HCT116 (cell line): Measurements from ENCODE around the gene PRR36. TPM values are rescaled to one million over a fixed set of nuclear protein-coding genes. Genes with fewer than 3 reads are reported as not detected.

Experiments used
- ATAC-seq: fragments of 200-7000 bp; cut with Tn5 transposase; 2 replicates; pipeline ENCODE4 v1.9.1; 2020; ENCODE audit warnings: mild to moderate bottlenecking, moderate library complexity
- BruUV-seq: library from RNA; stranded (reverse); fragments of 400-500 nt; replicated peaks from 2 replicates; lab custom pipeline; 2021; lab: Mats Ljungman, UMichigan
- CTCF ChIA-PET: fragments of 300-600 bp; sonication (Branson Sonifier 250); formaldehyde crosslinking; loops from one replicate; lab custom pipeline; 2021; ENCODE audit warnings: antibody characterized with exemption; lab: Charles Lee
- POLR2A ChIA-PET: fragments of 300-600, 350-600 bp; sonication (Branson Sonifier 250); formaldehyde crosslinking; loops from one replicate; lab custom pipeline; 2021; ENCODE audit warnings: antibody characterized with exemption; lab: Charles Lee
- RAD21 ChIA-PET, 2 experiments: fragments of 300-600 bp; sonication (Branson Sonifier 250); formaldehyde crosslinking; loops; one replicate each; lab custom pipeline; 2023; ENCODE audit warnings: low total read pairs in 2 of 2; ENCODE audit not compliant: uncharacterized antibody in 2 of 2, unreplicated experiment in 2 of 2, low non-redundant PET in 1 of 2; lab: Charles Lee
- DNase-seq: peaks from one replicate; pipeline ENCODE4 v3.0.0-alpha.2; 2010; ENCODE audit warnings: low read depth, low spot score
- H2AFZ ChIP-seq: fragments of 200-600 bp; shearing (Covaris generic), sonication (generic); 2 replicates; pipeline ENCODE4 v1.6.1; 2017; ENCODE audit warnings: low read depth, mixed run types, mixed read lengths, antibody characterized with exemption, low read length; ENCODE audit not compliant: poor library complexity, severe bottlenecking
- H3K27ac ChIP-seq: 2 replicates; pipeline ENCODE4 v1.5.1; 2012; ENCODE audit warnings: low read depth, low read length
- H3K27me3 ChIP-seq: fragments of 200-600 bp; sonication (generic); 2 replicates; pipeline ENCODE4 v1.6.1; 2016; ENCODE audit warnings: mixed run types, low read length, mixed read lengths; ENCODE audit not compliant: insufficient read depth
- H3K36me3 ChIP-seq, 2 experiments: fragments of 200-500 bp in 1 of 2; fragments of 200-600 bp in 1 of 2; sonication (Bioruptor generic) in 1 of 2; sonication (generic) in 1 of 2; 2 replicates each; pipeline versions ENCODE4 v1.5.1 to v1.6.1; 2014 to 2016; ENCODE audit warnings: low read length in 2 of 2, inconsistent platforms in 1 of 2, mixed read lengths in 1 of 2, mixed run types in 1 of 2; ENCODE audit not compliant: insufficient read depth in 2 of 2, control insufficient read depth in 1 of 2
- H3K4me1 ChIP-seq, 2 experiments: fragments of 200-600 bp in 1 of 2; sonication (generic) in 1 of 2; 2 replicates each; pipeline versions ENCODE4 v1.5.1 to v1.6.1; 2012 to 2017; ENCODE audit warnings: low read length in 2 of 2, inconsistent platforms in 1 of 2, mild to moderate bottlenecking in 1 of 2, mixed read lengths in 1 of 2, mixed run types in 1 of 2, moderate library complexity in 1 of 2; ENCODE audit not compliant: insufficient read depth in 2 of 2, control insufficient read depth in 1 of 2
- H3K4me2 ChIP-seq: fragments of 200-600 bp; sonication (generic); 2 replicates; pipeline ENCODE4 v1.6.1; 2017; ENCODE audit warnings: mixed run types, low read length, mixed read lengths
- H3K4me3 ChIP-seq, 2 experiments: fragments of 200-600 bp in 1 of 2; sonication (generic) in 1 of 2; replicated peaks in 1 of 2; 2 replicates each; pipeline ENCODE4 v1.5.1; 2011 to 2016; ENCODE audit warnings: low read length in 2 of 2, control low read depth in 1 of 2, low read depth in 1 of 2, mild to moderate bottlenecking in 1 of 2, mixed read lengths in 1 of 2, mixed run types in 1 of 2
- H3K79me2 ChIP-seq: fragments of 200-600 bp; sonication (generic); 2 replicates; pipeline ENCODE4 v1.6.1; 2017; ENCODE audit warnings: mild to moderate bottlenecking, mixed run types, low read length, moderate library complexity, mixed read lengths; ENCODE audit not compliant: insufficient read depth
- H3K9ac ChIP-seq: fragments of 200-600 bp; sonication (generic); 2 replicates; pipeline ENCODE4 v1.6.1; 2016; ENCODE audit warnings: low read length, mixed read lengths
- H3K9me2 ChIP-seq: fragments of 200-600 bp; sonication (generic), shearing (Covaris generic); 2 replicates; pipeline ENCODE4 v1.6.1; 2017; ENCODE audit warnings: mixed run types, mild to moderate bottlenecking, moderate library complexity; ENCODE audit not compliant: insufficient read depth
- H3K9me3 ChIP-seq, 2 experiments: fragments of 200-500 bp in 1 of 2; fragments of 200-600 bp in 1 of 2; sonication (Bioruptor generic) in 1 of 2; sonication (generic) in 1 of 2; 2 replicates each; pipeline ENCODE4 v1.6.1; 2014 to 2017; ENCODE audit warnings: low read length in 2 of 2, mixed read lengths in 2 of 2, inconsistent platforms in 1 of 2, low read depth in 1 of 2, mild to moderate bottlenecking in 1 of 2, mixed run types in 1 of 2, moderate library complexity in 1 of 2; ENCODE audit not compliant: control insufficient read depth in 1 of 2, insufficient read depth in 1 of 2
- H4K20me1 ChIP-seq: fragments of 200-600 bp; sonication (generic), shearing (Covaris generic); 2 replicates; pipeline ENCODE4 v1.6.1; 2017; ENCODE audit warnings: mixed run types, mild to moderate bottlenecking, moderate library complexity; ENCODE audit not compliant: insufficient read depth
- ATF3 ChIP-seq: IDR thresholded peaks from 2 replicates; pipeline ENCODE4 v1.6.1; 2012
- CBX3 ChIP-seq: IDR thresholded peaks from 2 replicates; pipeline ENCODE4 v1.6.1; 2012; ENCODE audit warnings: low read depth
- CTCF ChIP-seq, 3 experiments: fragments of 200-600 bp in 1 of 3; sonication (generic) in 1 of 3; IDR thresholded peaks in 2 of 3; conservative IDR thresholded peaks in 1 of 3; 2 replicates each; pipeline ENCODE4 v1.5.1; 2012 to 2017; ENCODE audit warnings: low read depth in 2 of 3, low read length in 2 of 3, antibody characterized with exemption in 1 of 3, borderline replicate concordance in 1 of 3, control low read depth in 1 of 3, mild to moderate bottlenecking in 1 of 3, mixed read lengths in 1 of 3, mixed run types in 1 of 3, moderate library complexity in 1 of 3; ENCODE audit not compliant: insufficient read depth in 1 of 3
- EZH2phosphoT487 ChIP-seq: fragments of 200-600 bp; IDR thresholded peaks from 2 replicates; pipeline ENCODE4 v1.6.1; 2018; ENCODE audit warnings: antibody characterized with exemption, borderline replicate concordance
- FOSL1 ChIP-seq: IDR thresholded peaks from 2 replicates; pipeline ENCODE4 v1.6.1; 2012; ENCODE audit warnings: low read depth
- POLR2A ChIP-seq: IDR thresholded peaks from 2 replicates; pipeline ENCODE4 v1.7.0; 2011; ENCODE audit warnings: borderline replicate concordance; ENCODE audit not compliant: insufficient read depth, insufficient read length; ENCODE audit errors: extremely low read depth
- POLR2AphosphoS5 ChIP-seq: IDR thresholded peaks from 2 replicates; pipeline ENCODE4 v1.6.1; 2011; ENCODE audit warnings: mild to moderate bottlenecking, low read depth, low read length, moderate library complexity
- SIN3A ChIP-seq: IDR thresholded peaks from 2 replicates; pipeline ENCODE4 v1.6.1; 2012; ENCODE audit warnings: low read depth
- SP1 ChIP-seq: IDR thresholded peaks from 2 replicates; pipeline ENCODE4 v1.6.1; 2012; ENCODE audit warnings: low read depth
- YY1 ChIP-seq: IDR thresholded peaks from 2 replicates; pipeline ENCODE4 v1.6.1; 2011; ENCODE audit warnings: low read length, low read depth, moderate library complexity, mild to moderate bottlenecking; ENCODE audit not compliant: insufficient replicate concordance; ENCODE audit errors: extremely low read depth
- ZBTB33 ChIP-seq: IDR thresholded peaks from 2 replicates; pipeline ENCODE4 v1.6.1; 2011; ENCODE audit warnings: mild to moderate bottlenecking, low read length, moderate library complexity; ENCODE audit not compliant: insufficient replicate concordance; ENCODE audit errors: extremely low read depth
- ZFX ChIP-seq: fragments of 450-650 bp; IDR thresholded peaks from 2 replicates; pipeline ENCODE4 v1.6.1; 2017
- intact Hi-C: fragments of 100-400 bp; cut with micrococcal nuclease; formaldehyde crosslinking; loops from 2 replicates; pipeline ENCODE4 v1.10.0; 2022
- total RNA-seq: library from RNA; stranded (reverse); gene quantifications from one replicate; pipeline ENCODE4 v1.2.1, GENCODE V29; 2021; ENCODE audit not compliant: unreplicated experiment

Gene PRR36
- total RNA-seq, 1 experiment from 2014 or later, result 7.5 TPM

DNA sequence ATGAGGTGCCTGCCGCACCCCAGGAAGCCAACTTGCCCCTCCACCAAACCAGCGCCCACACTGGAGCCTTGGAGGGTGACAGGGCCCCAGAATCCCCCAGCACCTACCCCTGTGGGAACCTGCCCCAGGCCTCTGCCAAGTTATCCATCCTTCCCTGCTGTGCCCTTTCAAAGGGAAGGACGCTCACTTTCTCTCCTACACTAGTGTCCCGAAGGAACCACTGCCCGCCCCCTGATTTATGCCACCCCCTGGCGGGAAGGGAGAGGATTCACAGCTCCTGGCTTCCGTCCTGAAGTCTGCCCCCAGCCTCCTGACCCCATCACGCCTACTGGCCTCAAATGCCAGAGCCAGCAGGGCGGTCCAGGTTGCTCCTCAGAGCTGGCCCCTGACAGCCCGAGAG, 42.7 kb downstream of the PRR36 start:
- peak; percentile 66 for DNase-seq
- Histone ChIP-seq H4K20me1 (no peaks in the 10 kb centered on the region), H3K4me1 (peaks cover 45 to 69% of the 10 kb centered on the region in 2 experiments), H3K4me3 (peak overlapping the region; percentile 61), H3K27ac (peak overlapping the region; percentile 40), H3K36me3 (no peaks in the 10 kb centered on the region), H3K9me2 (no peaks in the 10 kb centered on the region), H3K9ac (peak overlapping the region; percentile 60), H3K27me3 (no peaks in the 10 kb centered on the region)
- RAD21 ChIA-PET, result no interaction called here
- TSS peak; percentile 49 for BruUV-seq
- TF ChIP-seq ZFX (no peak), CTCF (IDR thresholded peaks at IDR 0.05 in 2 of 3, conservative IDR thresholded peaks at IDR 0.05 in 1 of 3; ENCODE audit: borderline replicate concordance in 1 of 3, insufficient read depth in 1 of 3, low read depth in 2 of 3, low read length in 2 of 3) (peak; percentile 69 to 74 (median 72); a peak in 5 of 6 replicates)
- TF ChIP-seq, all 23 proteins: peak for 1
- Histone ChIP-seq H3K79me2 (no peaks in the 10 kb centered on the region; the same call in 1 of the 2 replicates), H3K9me3 (no peaks in the 10 kb centered on the region), H3K4me2 (peak overlapping the region; percentile 87), H2AFZ (no peak overlapping the region)
- ChIA-PET CTCF (interaction anchor here (0.8 to 2.3 kb wide), 11 partner anchors 10 to 729 kb away, joined by 3 to 21 read pairs (median 5); partner anchors contain the start of genes SNAPC2 and TRAPPC5), POLR2A (interaction anchor here (0.6 to 0.7 kb wide), 2 partner anchors 32 to 38 kb away, joined by 3 read pairs; no protein-coding TSS in a partner anchor)
- intact Hi-C loops, result no loop called here
- ATAC-seq, result no peak; the same call in 1 of the 2 replicates

DNA sequence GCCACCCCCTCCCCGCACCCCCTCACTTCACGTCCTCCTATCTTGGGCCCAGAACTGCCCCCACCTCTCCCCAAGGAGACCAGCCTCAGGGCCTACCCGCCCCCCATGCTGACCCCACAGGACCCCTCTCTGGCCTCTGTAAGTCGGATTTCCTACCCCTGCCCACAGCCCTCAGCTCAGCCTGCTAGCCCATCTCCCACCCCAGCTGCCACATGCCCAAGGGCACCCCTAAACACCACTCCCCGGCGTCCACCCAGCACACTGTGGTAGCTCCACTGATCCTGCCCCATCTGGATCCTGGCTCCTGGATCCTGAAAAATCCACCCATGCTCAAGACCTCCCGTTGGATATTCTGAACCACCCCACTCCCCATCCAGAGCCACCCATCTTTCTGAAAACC, 43.4 kb downstream of the PRR36 start:
- no TSS peak for BruUV-seq
- intact Hi-C loops, result no loop called here
- no peak for DNase-seq
- Histone ChIP-seq H3K4me3 (peak overlapping the region; percentile 61), H3K27ac (peak overlapping the region; percentile 40; the same call in 1 of the 2 replicates), H3K36me3 (no peaks in the 10 kb centered on the region), H3K9me3 (no peaks in the 10 kb centered on the region), H3K4me1 (peaks cover 45 to 64% of the 10 kb centered on the region in 2 experiments), H4K20me1 (no peaks in the 10 kb centered on the region), H2AFZ (no peak overlapping the region), H3K4me2 (peak overlapping the region; percentile 87), H3K9me2 (no peaks in the 10 kb centered on the region), H3K27me3 (no peaks in the 10 kb centered on the region), H3K79me2 (no peaks in the 10 kb centered on the region; the same call in 1 of the 2 replicates), H3K9ac (peak overlapping the region; percentile 60)
- ChIA-PET CTCF (interaction anchor here (0.8 to 2.3 kb wide), 9 partner anchors 10 to 728 kb away, joined by 3 to 21 read pairs (median 5); partner anchors contain the start of gene TRAPPC5), RAD21 (no interaction called here), POLR2A (no interaction called here)
- ATAC-seq, result no peak
- TF ChIP-seq ZBTB33, result no peak
- no peak for TF ChIP-seq POLR2A
- TF ChIP-seq SP1, result no peak
- no peak for TF ChIP-seq FOSL1
- no peak for TF ChIP-seq ZFX
- no peak for TF ChIP-seq EZH2phosphoT487
- TF ChIP-seq ATF3, result no peak
- no peak for TF ChIP-seq POLR2AphosphoS5
- TF ChIP-seq SIN3A, result no peak
- no peak for TF ChIP-seq CTCF (IDR thresholded peaks at IDR 0.05 in 2 of 3, conservative IDR thresholded peaks at IDR 0.05 in 1 of 3; ENCODE audit: borderline replicate concordance in 1 of 3, insufficient read depth in 1 of 3, low read depth in 2 of 3, low read length in 2 of 3)
- no peak for TF ChIP-seq YY1
- TF ChIP-seq CBX3, result no peak
